Coronary artery (tissue), 2 donors: Measurements from ENCODE around the gene PI16.

ENCODE experiments used
- DNase-seq: peaks from one replicate; pipeline ENCODE4 v3.0.0-alpha.2; 2017; ENCODE audit warnings: low spot score
- H3K27ac ChIP-seq, 2 donors: fragments of 200-600 bp; sonication (generic); one replicate each; pipeline ENCODE4 v1.5.1; 2016 to 2019
- H3K4me3 ChIP-seq: fragments of 200-600 bp; sonication (generic); 2 replicates; pipeline ENCODE4 v1.5.1; 2016; ENCODE audit warnings: mild to moderate bottlenecking, moderate library complexity
- CTCF ChIP-seq: fragments of 200-600 bp; sonication (generic); IDR thresholded peaks from one replicate; pipeline ENCODE4 v1.5.1; 2019; ENCODE audit warnings: antibody characterized with exemption

The PI16 gene

GRCh38 chr6:36928547-36928918 lies 26.0 kb upstream of the PI16 start:
- peak overlapping the region in 1 of 2 donors; percentile 50 for H3K27ac ChIP-seq
- no peak overlapping the region for H3K4me3 ChIP-seq
- DNase-seq, result no peak
- no peak for TF ChIP-seq CTCF

GRCh38 chr6:36929152-36929551 lies 25.4 kb upstream of the PI16 start:
- Histone ChIP-seq H3K4me3 (no peak overlapping the region), H3K27ac (no peak overlapping the region)
- no peak for DNase-seq
- TF ChIP-seq CTCF, result no peak

GRCh38 chr6:36929607-36930006 lies 24.9 kb upstream of the PI16 start:
- TF ChIP-seq CTCF, result no peak
- DNase-seq, result no peak
- no peak overlapping the region for H3K4me3 ChIP-seq
- H3K27ac ChIP-seq, result no peak overlapping the region

- H3K27ac ChIP-seq, result no peak overlapping the region
Measured at GRCh38 chr6:36930483-36930882, 24.1 kb upstream of the PI16 start.

GRCh38 chr6:36933102-36933501 lies 21.4 kb upstream of the PI16 start:
- Histone ChIP-seq H3K27ac (no peak overlapping the region), H3K4me3 (no peak overlapping the region)
- no peak for DNase-seq
- no peak for TF ChIP-seq CTCF

More at GRCh38 chr6:36930483-36930882, 24.1 kb upstream of the PI16 start:
- H3K4me3 ChIP-seq, result no peak overlapping the region
- no peak for DNase-seq
- no peak for TF ChIP-seq CTCF

GRCh38 chr6:36933519-36933918 lies 21.0 kb upstream of the PI16 start:
- no peak for TF ChIP-seq CTCF
- no peak for DNase-seq
- no peak overlapping the region for H3K4me3 ChIP-seq
- no peak overlapping the region for H3K27ac ChIP-seq

- Histone ChIP-seq H3K27ac (no peak overlapping the region), H3K4me3 (no peak overlapping the region)
- DNase-seq, result no peak
- TF ChIP-seq CTCF, result no peak
Measured at GRCh38 chr6:36934901-36935300, 19.6 kb upstream of the PI16 start.
